K562 (cell line): ENCODE data around the gene ALKBH2. TPM values are rescaled to one million over a fixed set of nuclear protein-coding genes. Genes with fewer than 3 reads are reported as not detected.

Experiments used
- ASH1L ChIP-seq: fragments of 450-650 bp; IDR thresholded peaks from 2 replicates; pipeline ENCODE4 v1.6.1; 2018; ENCODE audit warnings: borderline replicate concordance, mild to moderate bottlenecking, low read depth; ENCODE audit not compliant: partially characterized antibody
- CBX1 ChIP-seq: sonication (generic); IDR thresholded peaks from 2 replicates; pipeline ENCODE4 v1.6.1; 2016; ENCODE audit warnings: antibody characterized with exemption, low read depth, mild to moderate bottlenecking
- CREM ChIP-seq: IDR thresholded peaks from 2 replicates; pipeline ENCODE4 v1.6.1; 2014; ENCODE audit warnings: antibody characterized with exemption, low read depth
- GABPA ChIP-seq: fragments of 200-800 bp; sonication (Bioruptor generic); conservative IDR thresholded peaks from 2 replicates; pipeline ENCODE4 v1.6.1; 2016; ENCODE audit warnings: low read depth, missing genetic modification characterization, missing compliant biosample characterization
- HDAC1 ChIP-seq, 2 experiments: fragments of 450-650 bp; IDR thresholded peaks; 2 replicates each; pipeline ENCODE4 v1.6.1; 2016 to 2017; ENCODE audit warnings: inconsistent platforms in 1 of 2, mild to moderate bottlenecking in 1 of 2, moderate library complexity in 1 of 2
- MTF1 ChIP-seq: fragments of 250-450 bp; sonication (Bioruptor Pico); IDR thresholded peaks from 2 replicates; pipeline ENCODE4 v1.9.0; 2021; ENCODE audit warnings: moderate library complexity, mild to moderate bottlenecking, inconsistent platforms, borderline replicate concordance
- NCOA6 ChIP-seq: fragments of 450-650 bp; IDR thresholded peaks from 2 replicates; pipeline ENCODE4 v1.6.1; 2017; ENCODE audit warnings: mild to moderate bottlenecking
- NELFE ChIP-seq: IDR thresholded peaks from 2 replicates; pipeline ENCODE4 v1.6.1; 2011; ENCODE audit warnings: mild to moderate bottlenecking; ENCODE audit not compliant: insufficient read depth, insufficient read length
- ZNF23 ChIP-seq: fragments of 250-450 bp; sonication (Bioruptor Pico); IDR thresholded peaks from 2 replicates; pipeline ENCODE4 v1.4.0; 2020; ENCODE audit warnings: mild to moderate bottlenecking
- ZNF324 ChIP-seq: fragments of 250-450 bp; sonication (Bioruptor Pico); IDR thresholded peaks from 2 replicates; pipeline ENCODE4 v1.4.0; 2020; ENCODE audit warnings: mild to moderate bottlenecking
- ZZZ3 ChIP-seq: fragments of 450-650 bp; IDR thresholded peaks from 2 replicates; pipeline ENCODE4 v1.6.1; 2016; ENCODE audit warnings: antibody characterized with exemption, mild to moderate bottlenecking, moderate library complexity
- polyA plus RNA-seq, 8 experiments: library from polyadenylated mRNA; depleted of rRNA in 4 of 8; stranded (reverse) in 5 of 8; unstranded in 3 of 8; fragments of >200 nt; fragmentation: Nextera tagmentation in 2 of 8; fragmentation: Illumina TruSeq in 1 of 8; extraction: Ambion mirVana in 2 of 8; extraction: Trizol in 1 of 8; gene quantifications; 2 replicates each; pipeline versions ENCODE4 v1.2.1 to v1.2.3, GENCODE V29; 2011 to 2014; ENCODE audit warnings: inconsistent platforms in 1 of 8, missing spikeins in 1 of 8
- total RNA-seq, 7 experiments: library from RNA; depleted of rRNA in 6 of 7; stranded (reverse); fragments of >200 nt in 6 of 7; fragmentation: Illumina TruSeq in 2 of 7; extraction: Trizol in 2 of 7; gene quantifications; 2 replicates each; pipeline versions ENCODE4 v1.2.1 to v1.2.3, GENCODE V29; 2011 to 2021; ENCODE audit warnings: low replicate concordance in 1 of 7
- TF ChIP-seq, protein P1 (sequence below): sonication (generic); formaldehyde crosslinking; IDR thresholded peaks from 2 replicates; pipeline ENCODE4 v1.8.0; 2022; ENCODE audit warnings: mild to moderate bottlenecking, low read depth, missing genetic modification reagents
- TF ChIP-seq, protein P2 (sequence below), 2 experiments: fragments of 450-650 bp in 1 of 2; sonication (generic) in 1 of 2; formaldehyde crosslinking in 1 of 2; IDR thresholded peaks in 1 of 2; conservative IDR thresholded peaks in 1 of 2; 2 replicates each; pipeline versions ENCODE4 v1.6.1 to v1.8.1; 2016 to 2023; ENCODE audit warnings: mild to moderate bottlenecking in 2 of 2, moderate library complexity in 2 of 2, inconsistent platforms in 1 of 2, missing genetic modification reagents in 1 of 2
- TF ChIP-seq, protein P3 (sequence below): fragments of 250-450 bp; sonication (Bioruptor Pico); IDR thresholded peaks from 2 replicates; pipeline ENCODE4 v1.8.0; 2022; ENCODE audit warnings: moderate library complexity, mild to moderate bottlenecking, inconsistent platforms
- TF ChIP-seq, protein P4 (sequence below): fragments of 250-450 bp; sonication (Bioruptor Pico); IDR thresholded peaks from 2 replicates; pipeline ENCODE4 v1.5.0; 2021
- TF ChIP-seq, protein P5 (sequence below): fragments of 450-650 bp; formaldehyde crosslinking; IDR thresholded peaks from 2 replicates; pipeline ENCODE4 v1.4.0; 2020; ENCODE audit warnings: mild to moderate bottlenecking, moderate library complexity
- TF ChIP-seq, protein P6 (sequence below): sonication (generic); formaldehyde crosslinking; IDR thresholded peaks from 2 replicates; pipeline ENCODE4 v1.4.0; 2020; ENCODE audit warnings: mild to moderate bottlenecking, missing genetic modification reagents
- TF ChIP-seq, protein P7 (sequence below): sonication (generic); formaldehyde crosslinking; IDR thresholded peaks from 2 replicates; pipeline ENCODE4 v1.5.0; 2020; ENCODE audit warnings: missing genetic modification reagents

The ALKBH2 gene
- total and polyA plus RNA-seq, 9 of the 15 experiments (the other 6 are each of a cell fraction or from before 2014, with no cell fraction given): 5.9 to 56.1 (median 41.9) TPM

DNA sequence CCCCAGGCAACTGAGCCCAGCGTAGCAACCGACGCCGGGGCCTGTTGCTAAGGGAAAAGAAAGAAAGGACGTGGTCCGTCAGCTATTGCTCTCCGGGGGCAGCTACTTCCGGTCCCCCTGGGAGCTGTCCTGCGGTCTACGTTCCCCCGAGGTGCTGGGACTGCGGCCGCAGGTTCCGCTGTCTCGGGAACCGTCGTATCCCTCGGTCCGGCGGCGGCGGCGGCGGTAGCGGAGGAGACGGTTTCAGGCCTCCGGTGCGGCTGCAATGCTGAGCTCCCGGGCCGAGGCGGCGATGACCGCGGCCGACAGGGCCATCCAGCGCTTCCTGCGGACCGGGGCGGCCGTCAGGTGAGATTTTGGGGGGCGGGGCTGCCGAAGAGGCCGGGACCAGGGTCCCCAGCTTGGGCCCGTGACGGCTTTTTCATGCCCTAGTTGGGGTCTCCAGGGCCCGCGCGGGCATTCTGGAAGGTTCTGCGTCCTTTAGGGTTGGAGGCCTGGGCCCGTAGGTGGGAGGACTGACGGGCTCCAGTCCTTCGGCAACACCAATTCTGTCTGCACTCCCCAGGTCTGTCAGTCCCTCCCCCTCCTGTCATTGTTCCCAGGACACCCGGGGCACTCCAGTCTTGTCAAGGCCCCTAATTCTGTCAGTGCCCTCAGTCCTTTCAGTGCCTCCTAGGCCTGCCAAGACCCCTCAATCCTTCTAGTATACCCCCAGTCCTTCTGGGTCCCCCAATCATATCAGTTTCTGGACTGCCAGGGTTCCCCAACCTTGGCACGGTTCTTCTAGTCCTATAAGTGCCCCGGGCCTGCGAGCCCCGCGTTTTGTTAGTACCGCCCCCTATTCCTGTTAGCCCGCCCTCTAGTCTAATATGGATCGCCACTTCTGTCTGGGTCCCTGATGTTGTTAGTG lies 40.6 kb downstream of the ALKBH2 start, which contains the start of gene USP30 (continued):
- TF ChIP-seq, protein P1, sequence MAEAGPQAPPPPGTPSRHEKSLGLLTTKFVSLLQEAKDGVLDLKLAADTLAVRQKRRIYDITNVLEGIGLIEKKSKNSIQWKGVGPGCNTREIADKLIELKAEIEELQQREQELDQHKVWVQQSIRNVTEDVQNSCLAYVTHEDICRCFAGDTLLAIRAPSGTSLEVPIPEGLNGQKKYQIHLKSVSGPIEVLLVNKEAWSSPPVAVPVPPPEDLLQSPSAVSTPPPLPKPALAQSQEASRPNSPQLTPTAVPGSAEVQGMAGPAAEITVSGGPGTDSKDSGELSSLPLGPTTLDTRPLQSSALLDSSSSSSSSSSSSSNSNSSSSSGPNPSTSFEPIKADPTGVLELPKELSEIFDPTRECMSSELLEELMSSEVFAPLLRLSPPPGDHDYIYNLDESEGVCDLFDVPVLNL: no peak
- TF ChIP-seq, protein P2, sequence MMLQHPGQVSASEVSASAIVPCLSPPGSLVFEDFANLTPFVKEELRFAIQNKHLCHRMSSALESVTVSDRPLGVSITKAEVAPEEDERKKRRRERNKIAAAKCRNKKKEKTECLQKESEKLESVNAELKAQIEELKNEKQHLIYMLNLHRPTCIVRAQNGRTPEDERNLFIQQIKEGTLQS (IDR thresholded peaks at IDR 0.05): no peak
- TF ChIP-seq, protein P2 (CRISPR knock-in tag; conservative IDR thresholded peaks at IDR 0.05): peak; percentile 74; the same call in 1 of the 2 replicates
- peak; percentile 76 for TF ChIP-seq CBX1
- 0 out of 2 replicates have a peak, but pooled peaks have one; percentile 62 for TF ChIP-seq ZZZ3
- TF ChIP-seq, protein P3, sequence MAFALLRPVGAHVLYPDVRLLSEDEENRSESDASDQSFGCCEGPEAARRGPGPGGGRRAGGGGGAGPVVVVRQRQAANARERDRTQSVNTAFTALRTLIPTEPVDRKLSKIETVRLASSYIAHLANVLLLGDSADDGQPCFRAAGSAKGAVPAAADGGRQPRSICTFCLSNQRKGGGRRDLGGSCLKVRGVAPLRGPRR (CRISPR knock-in tag): no peak
- TF ChIP-seq, protein P4, sequence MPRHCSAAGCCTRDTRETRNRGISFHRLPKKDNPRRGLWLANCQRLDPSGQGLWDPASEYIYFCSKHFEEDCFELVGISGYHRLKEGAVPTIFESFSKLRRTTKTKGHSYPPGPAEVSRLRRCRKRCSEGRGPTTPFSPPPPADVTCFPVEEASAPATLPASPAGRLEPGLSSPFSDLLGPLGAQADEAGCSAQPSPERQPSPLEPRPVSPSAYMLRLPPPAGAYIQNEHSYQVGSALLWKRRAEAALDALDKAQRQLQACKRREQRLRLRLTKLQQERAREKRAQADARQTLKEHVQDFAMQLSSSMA: peak; percentile 84
- TF ChIP-seq HDAC1 (IDR thresholded peaks at IDR 0.05): peak in 1 of 2 experiments; percentile 85; a peak in 2 of 4 replicates
- TF ChIP-seq ASH1L: no peak
- TF ChIP-seq GABPA: peak; percentile 100
- TF ChIP-seq NCOA6: no peak
- no peak for TF ChIP-seq ZNF324 (CRISPR knock-in tag)
- TF ChIP-seq, protein P5, sequence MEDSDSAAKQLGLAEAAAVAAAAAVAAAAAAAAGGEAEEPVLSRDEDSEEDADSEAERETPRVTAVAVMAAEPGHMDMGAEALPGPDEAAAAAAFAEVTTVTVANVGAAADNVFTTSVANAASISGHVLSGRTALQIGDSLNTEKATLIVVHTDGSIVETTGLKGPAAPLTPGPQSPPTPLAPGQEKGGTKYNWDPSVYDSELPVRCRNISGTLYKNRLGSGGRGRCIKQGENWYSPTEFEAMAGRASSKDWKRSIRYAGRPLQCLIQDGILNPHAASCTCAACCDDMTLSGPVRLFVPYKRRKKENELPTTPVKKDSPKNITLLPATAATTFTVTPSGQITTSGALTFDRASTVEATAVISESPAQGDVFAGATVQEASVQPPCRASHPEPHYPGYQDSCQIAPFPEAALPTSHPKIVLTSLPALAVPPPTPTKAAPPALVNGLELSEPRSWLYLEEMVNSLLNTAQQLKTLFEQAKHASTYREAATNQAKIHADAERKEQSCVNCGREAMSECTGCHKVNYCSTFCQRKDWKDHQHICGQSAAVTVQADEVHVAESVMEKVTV (CRISPR knock-in tag): no peak
- TF ChIP-seq MTF1 (CRISPR knock-in tag): no peak
- TF ChIP-seq ZNF23: no peak
- TF ChIP-seq, protein P6, sequence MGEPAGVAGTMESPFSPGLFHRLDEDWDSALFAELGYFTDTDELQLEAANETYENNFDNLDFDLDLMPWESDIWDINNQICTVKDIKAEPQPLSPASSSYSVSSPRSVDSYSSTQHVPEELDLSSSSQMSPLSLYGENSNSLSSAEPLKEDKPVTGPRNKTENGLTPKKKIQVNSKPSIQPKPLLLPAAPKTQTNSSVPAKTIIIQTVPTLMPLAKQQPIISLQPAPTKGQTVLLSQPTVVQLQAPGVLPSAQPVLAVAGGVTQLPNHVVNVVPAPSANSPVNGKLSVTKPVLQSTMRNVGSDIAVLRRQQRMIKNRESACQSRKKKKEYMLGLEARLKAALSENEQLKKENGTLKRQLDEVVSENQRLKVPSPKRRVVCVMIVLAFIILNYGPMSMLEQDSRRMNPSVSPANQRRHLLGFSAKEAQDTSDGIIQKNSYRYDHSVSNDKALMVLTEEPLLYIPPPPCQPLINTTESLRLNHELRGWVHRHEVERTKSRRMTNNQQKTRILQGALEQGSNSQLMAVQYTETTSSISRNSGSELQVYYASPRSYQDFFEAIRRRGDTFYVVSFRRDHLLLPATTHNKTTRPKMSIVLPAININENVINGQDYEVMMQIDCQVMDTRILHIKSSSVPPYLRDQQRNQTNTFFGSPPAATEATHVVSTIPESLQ (CRISPR knock-in tag): no peak
- TF ChIP-seq NELFE: no peak
- TF ChIP-seq, protein P7, sequence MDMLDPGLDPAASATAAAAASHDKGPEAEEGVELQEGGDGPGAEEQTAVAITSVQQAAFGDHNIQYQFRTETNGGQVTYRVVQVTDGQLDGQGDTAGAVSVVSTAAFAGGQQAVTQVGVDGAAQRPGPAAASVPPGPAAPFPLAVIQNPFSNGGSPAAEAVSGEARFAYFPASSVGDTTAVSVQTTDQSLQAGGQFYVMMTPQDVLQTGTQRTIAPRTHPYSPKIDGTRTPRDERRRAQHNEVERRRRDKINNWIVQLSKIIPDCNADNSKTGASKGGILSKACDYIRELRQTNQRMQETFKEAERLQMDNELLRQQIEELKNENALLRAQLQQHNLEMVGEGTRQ (CRISPR knock-in tag): no peak
- peak; percentile 75 for TF ChIP-seq CREM
